Mucosa of rectum (tissue), 2 donors: Measurements from ENCODE around the gene TRIM60.
"Not testable (repeated sequence)": the region's sequence is repeated elsewhere in the genome, so short reads cannot be mapped to it uniquely, and the experiment has no call there.

Experiments
- H3K27ac ChIP-seq, 2 donors: one replicate each; pipeline ENCODE4 v1.7.0; 2013; ENCODE audit warnings: inconsistent platforms in 2 of 2, low read depth in 2 of 2, low read length in 2 of 2
- H3K27me3 ChIP-seq, 2 donors: one replicate each; pipeline ENCODE4 v1.7.0; 2013; ENCODE audit warnings: low read length in 2 of 2; ENCODE audit not compliant: control insufficient read depth in 2 of 2, insufficient read depth in 2 of 2
- H3K36me3 ChIP-seq, 2 donors: one replicate each; pipeline ENCODE4 v1.7.0; 2013; ENCODE audit warnings: low read length in 2 of 2; ENCODE audit not compliant: control insufficient read depth in 2 of 2, insufficient read depth in 2 of 2
- H3K4me1 ChIP-seq, 2 donors: one replicate each; pipeline ENCODE4 v1.7.0; 2013; ENCODE audit warnings: low read length in 2 of 2, mild to moderate bottlenecking in 1 of 2; ENCODE audit not compliant: control insufficient read depth in 2 of 2, insufficient read depth in 2 of 2
- H3K4me3 ChIP-seq, 2 donors: one replicate each; pipeline ENCODE4 v1.7.0; 2013; ENCODE audit warnings: low read length in 2 of 2
- H3K9ac ChIP-seq, 2 donors: one replicate each; pipeline ENCODE4 v1.7.0; 2013; ENCODE audit warnings: low read length in 2 of 2, low read depth in 1 of 2, mild to moderate bottlenecking in 1 of 2
- H3K9me3 ChIP-seq, 2 donors: one replicate each; pipeline ENCODE4 v1.7.0; 2013; ENCODE audit warnings: low read length in 2 of 2; ENCODE audit not compliant: control insufficient read depth in 2 of 2
- donor health status: healthy.
- donor health status: Normal muscosa, but diverticular disease.

Gene TRIM60

DNA sequence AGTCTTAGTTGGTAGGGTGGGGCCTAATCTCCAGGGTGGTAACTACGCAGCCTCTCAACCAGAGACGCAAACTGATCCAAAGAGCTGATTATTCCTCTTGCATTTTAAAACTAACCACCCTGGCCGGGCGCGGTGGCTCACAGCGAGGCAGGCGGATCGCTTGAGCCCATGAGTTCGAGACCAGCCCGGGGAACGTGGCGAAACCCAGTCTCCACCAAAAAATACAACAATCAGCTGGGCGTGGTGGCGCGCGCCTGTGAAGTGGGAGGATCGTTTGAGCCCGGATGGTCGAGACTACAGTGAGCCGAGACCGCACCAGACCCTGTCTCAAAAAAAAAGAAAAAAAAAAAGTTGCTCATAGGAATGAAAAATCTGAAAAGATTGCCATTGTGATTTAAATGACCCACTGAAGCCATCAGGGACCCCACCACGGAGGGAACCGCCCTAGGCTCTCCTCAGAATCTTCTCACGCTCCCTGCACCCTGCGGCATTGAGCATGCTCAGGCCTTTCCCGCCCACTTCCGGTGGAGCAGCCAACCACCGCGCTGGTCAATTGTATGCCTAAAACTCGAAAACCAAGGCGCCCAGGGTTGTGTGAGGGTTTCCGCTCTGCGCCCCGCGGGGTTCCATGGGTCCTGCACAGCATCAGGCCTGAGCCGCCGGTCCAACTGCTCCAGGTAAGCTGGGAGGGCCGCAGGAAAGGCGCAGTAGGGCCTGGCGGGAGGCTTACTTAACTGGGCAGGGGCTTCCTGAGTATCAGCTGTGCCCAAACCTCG lies at the start of gene TRIM60:
TRIM60 (plus strand) TSS at position 564 of the 776 bp plus-strand sequence. CDS start 8,074 bp downstream, outside the sequence.
- H3K27ac ChIP-seq = no peak within 1 kb of the TSS

DNA sequence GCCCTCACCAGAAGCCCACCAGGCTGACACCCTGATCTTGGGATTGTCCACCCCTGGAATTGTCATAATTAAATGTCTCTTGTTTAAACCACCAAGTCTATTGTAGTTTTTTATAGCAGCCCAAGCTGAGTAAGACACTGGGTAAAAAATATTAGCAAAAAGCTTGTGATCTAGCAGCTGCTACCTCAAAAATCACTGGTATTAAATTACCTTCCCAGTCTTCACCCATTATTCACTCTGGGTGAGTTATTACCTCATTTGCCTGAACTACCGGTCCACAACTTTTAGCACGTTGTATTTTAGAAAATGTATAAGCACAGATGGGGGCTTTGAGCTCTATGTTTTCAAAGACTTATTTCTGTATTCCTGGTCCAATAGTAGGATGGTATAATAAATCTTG lies 42.3 kb upstream of the TRIM60 start:
- Histone ChIP-seq H3K36me3 (no peaks in the 10 kb centered on the region), H3K27ac (no peak overlapping the region), H3K4me3 (no peak overlapping the region), H3K9me3 (no peaks in the 10 kb centered on the region), H3K4me1 (no peaks in the 10 kb centered on the region), H3K9ac (no peak overlapping the region), H3K27me3 (no peaks in the 10 kb centered on the region)

More for the DNA sequence above, at the start of gene TRIM60:
- Histone ChIP-seq H3K36me3 (no peaks in the 10 kb centered on the region), H3K9ac (no peak within 1 kb of the TSS), H3K9me3 (no peaks in the 10 kb centered on the region), H3K4me3 (no peak within 1 kb of the TSS), H3K27me3 (no peaks in the 10 kb centered on the region), H3K4me1 (no peaks in the 10 kb centered on the region)

DNA sequence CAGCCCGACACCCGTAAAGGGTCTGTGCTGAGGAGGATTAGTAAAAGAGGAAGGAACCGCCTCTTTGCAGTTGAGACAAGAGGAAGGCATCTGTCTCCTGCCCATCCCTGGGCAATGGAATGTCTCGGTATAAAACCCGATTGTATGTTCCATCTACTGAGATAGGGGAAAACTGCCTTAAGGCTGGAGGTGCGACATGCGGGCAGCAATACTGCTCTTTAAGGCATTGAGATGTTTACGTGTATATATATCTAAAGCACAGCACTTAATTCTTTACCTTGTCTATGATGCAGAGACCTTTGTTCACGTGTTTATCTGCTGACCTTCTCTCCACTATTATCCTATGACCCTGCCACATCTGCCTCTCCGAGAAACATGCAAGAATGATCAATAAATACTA lies 41.0 kb upstream of the TRIM60 start:
- H3K9me3 ChIP-seq, H3K27me3 ChIP-seq, H3K4me1 ChIP-seq, H3K36me3 ChIP-seq, H3K4me3 ChIP-seq, H3K9ac ChIP-seq, H3K27ac ChIP-seq: not testable (repeated sequence)

DNA sequence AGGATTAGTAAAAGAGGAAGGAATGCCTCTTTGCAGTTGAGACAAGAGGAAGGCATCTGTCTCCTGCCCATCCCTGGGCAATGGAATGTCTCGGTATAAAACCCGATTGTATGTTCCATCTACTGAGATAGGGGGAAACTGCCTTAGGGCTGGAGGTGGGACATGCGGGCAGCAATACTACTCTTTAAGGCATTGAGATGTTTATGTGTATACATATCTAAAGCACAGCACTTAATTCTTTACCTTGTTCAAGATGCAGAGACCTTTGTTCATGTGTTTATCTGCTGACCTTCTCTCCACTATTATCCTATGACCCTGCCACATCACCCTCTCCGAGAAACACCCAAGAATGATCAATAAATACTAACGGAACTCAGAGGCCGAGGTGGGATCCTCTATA lies 35.7 kb upstream of the TRIM60 start:
- H3K4me1 ChIP-seq, H3K27me3 ChIP-seq, H3K27ac ChIP-seq, H3K9me3 ChIP-seq, H3K4me3 ChIP-seq, H3K36me3 ChIP-seq, H3K9ac ChIP-seq: not testable (repeated sequence)

DNA sequence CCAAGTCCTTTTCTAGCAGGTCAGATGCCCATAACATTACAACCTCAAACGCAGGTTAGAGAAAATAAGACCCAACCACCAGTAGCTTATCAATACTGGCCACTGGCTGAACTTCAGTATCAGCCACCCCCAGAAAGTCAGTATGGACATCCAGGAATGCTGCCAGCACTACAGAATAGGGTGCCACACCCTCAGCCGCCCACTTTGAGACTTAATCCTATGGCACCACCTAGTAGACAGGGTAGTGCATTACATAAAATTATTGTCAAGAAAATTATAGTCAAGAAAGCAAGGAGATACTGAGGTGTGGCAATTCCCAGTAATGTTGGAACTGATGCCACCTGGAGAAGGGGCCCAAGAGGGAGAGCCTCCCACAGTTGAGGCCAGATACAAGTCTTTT lies 34.5 kb upstream of the TRIM60 start:
- no peak overlapping the region for H3K9ac ChIP-seq
- no peaks in the 10 kb centered on the region for H3K27me3 ChIP-seq
- H3K36me3 ChIP-seq = no peaks in the 10 kb centered on the region
- no peak overlapping the region for H3K27ac ChIP-seq
- H3K4me1 ChIP-seq = no peaks in the 10 kb centered on the region
- H3K4me3 ChIP-seq = no peak overlapping the region
- H3K9me3 ChIP-seq = no peaks in the 10 kb centered on the region

DNA sequence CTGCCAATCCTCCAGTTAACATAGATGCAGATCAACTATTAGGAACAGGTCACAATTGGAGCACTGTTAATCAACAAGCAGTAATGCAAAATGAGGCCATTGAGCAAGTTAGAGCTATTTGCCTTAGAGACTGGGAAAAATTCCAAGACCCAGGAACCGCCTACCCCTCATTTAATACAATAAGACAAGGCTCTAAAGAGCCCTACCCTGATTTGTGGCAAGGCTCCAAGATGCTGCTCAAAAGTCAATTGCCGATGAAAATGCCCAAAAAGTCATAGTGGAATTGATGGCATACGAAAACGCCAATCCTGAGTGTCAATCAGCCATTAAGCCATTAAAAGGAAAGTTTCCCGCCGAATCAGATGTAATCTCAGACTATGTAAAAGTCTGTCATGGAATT lies 33.9 kb upstream of the TRIM60 start:
- H3K27me3 ChIP-seq = no peaks in the 10 kb centered on the region
- no peak overlapping the region for H3K4me3 ChIP-seq
- no peaks in the 10 kb centered on the region for H3K36me3 ChIP-seq
- no peak overlapping the region for H3K9ac ChIP-seq
- H3K27ac ChIP-seq = no peak overlapping the region
- no peaks in the 10 kb centered on the region for H3K4me1 ChIP-seq
- no peaks in the 10 kb centered on the region for H3K9me3 ChIP-seq

DNA sequence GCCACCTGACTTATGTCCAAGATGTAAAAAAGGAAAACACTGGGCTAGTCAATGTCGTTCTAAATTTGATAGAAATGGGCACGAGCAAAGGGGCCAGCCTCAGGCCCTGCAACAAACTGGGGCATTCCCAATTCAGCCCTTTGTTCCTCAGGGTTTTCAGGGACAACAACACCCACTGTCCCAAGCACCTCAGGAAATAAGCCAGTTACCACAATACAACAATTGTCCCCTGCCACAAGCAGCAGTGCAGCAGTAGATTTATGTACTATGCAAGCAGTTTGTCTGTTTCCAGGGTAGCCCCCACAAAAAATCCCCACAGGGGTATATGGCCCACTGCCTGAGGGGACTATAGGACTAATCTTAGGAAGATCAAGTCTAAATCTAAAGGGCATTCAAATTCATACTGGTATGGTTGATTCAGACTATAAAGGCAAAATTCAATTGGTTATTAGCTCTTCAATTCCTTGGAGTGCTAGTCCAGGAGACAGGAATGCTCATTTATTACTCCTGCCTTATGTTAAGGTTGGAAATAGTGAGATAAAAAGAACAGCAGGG lies 33.2 kb upstream of the TRIM60 start:
- H3K9ac ChIP-seq, H3K27me3 ChIP-seq, H3K9me3 ChIP-seq: not testable (repeated sequence)

DNA sequence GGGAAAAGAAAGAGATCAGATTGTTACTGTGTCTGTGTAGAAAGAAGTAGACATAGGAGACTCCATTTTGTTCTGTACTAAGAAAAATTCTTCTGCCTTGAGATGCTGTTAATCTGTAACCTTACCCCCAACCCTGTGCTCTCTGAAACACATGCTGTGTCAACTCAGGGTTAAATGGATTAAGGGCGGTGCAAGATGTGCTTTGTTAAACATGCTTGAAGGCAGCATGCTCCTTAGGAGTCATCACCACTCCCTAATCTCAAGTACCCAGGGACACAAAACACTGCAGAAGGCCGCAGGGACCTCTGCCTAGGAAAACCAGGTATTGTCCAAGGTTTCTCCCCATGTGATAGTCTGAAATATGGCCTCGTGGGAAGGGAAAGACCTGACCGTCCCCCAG lies 29.8 kb upstream of the TRIM60 start:
- H3K9me3 ChIP-seq, H3K4me1 ChIP-seq: not testable (repeated sequence)

More for the DNA sequence above, 33.2 kb upstream of the TRIM60 start:
- H3K27ac ChIP-seq, H3K4me3 ChIP-seq, H3K4me1 ChIP-seq, H3K36me3 ChIP-seq: not testable (repeated sequence)

DNA sequence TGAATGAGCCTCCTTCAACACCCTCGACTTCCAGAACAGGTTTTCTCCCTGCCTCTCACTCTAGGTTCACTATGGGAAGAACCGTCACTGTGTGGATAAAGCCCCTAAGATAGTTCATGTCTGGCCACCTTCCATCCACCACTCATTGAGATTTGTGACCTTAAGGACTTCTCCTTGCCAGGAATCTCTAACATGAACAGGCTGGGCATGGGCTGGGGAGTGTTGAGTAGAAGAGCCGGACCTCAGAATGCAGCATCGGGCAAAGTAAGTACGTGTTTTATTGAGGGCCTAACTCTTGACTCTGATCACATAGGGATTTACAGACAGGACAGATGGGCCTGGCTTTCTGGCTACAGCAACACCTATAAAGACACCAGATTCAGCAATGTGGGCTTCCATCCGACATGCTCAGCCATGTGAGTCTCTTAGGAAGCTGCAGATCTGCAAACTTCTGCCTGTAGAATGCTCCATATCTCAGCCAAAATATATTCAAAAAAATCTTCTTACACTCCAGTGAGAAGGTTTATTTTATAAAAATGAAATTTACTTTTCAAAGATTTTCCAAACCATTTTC lies 26.4 kb upstream of the TRIM60 start:
- H3K27ac ChIP-seq = no peak overlapping the region
- H3K4me3 ChIP-seq = no peak overlapping the region
- no peaks in the 10 kb centered on the region for H3K4me1 ChIP-seq
- no peaks in the 10 kb centered on the region for H3K27me3 ChIP-seq
- H3K9ac ChIP-seq = no peak overlapping the region
- H3K9me3 ChIP-seq = no peaks in the 10 kb centered on the region
- H3K36me3 ChIP-seq = no peaks in the 10 kb centered on the region

More for the DNA sequence above, 29.8 kb upstream of the TRIM60 start:
- not testable (repeated sequence) for H3K27ac ChIP-seq, H3K27me3 ChIP-seq, H3K36me3 ChIP-seq, H3K4me3 ChIP-seq, H3K9ac ChIP-seq

DNA sequence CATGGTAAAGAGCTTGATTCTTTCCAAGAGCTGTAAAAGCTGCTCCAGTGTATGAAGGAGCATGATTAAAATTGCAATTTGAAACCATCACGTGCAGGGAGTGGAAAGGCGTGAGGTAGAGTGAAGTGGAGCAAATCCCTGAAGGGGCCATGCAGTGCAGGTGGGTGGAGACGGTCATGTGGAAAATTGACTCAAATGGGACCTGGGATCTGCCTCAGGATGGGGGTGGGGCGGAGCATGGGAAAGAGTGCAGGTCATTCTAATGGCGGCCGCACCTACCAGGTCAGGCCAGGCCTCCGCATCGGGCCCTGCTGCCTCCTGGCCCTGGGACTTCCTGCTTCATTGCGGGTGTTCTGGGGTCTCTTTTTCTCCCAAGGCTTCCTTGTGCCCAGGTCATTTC lies 25.3 kb upstream of the TRIM60 start:
- no peaks in the 10 kb centered on the region for H3K27me3 ChIP-seq
- H3K9me3 ChIP-seq = no peaks in the 10 kb centered on the region
- H3K4me1 ChIP-seq = no peaks in the 10 kb centered on the region
- no peak overlapping the region for H3K9ac ChIP-seq
- no peaks in the 10 kb centered on the region for H3K36me3 ChIP-seq
- no peak overlapping the region for H3K4me3 ChIP-seq
- H3K27ac ChIP-seq = no peak overlapping the region
